CD4-positive, CD25-positive, alpha-beta regulatory T cell (primary cell): ENCODE measurements around the gene DNAJC18. TPM values are rescaled to one million over a fixed set of nuclear protein-coding genes. Genes with fewer than 3 reads are reported as not detected.

Experiments used
- ATAC-seq, 2 donors: fragments of 150-1000 bp; cut with Tn5 transposase; one replicate each; pipeline ENCODE4 v1.10.0; 2021; ENCODE audit warnings: low read depth in 2 of 2, moderate number of reproducible peaks in 2 of 2, moderate library complexity in 1 of 2
- DNase-seq, 3 donors: peaks; one replicate each; pipeline versions ENCODE4 v3.0.0 to v3.0.0-alpha.2; 2012 to 2022; ENCODE audit warnings: mixed read lengths in 1 of 3
- H3K27ac ChIP-seq: one replicate; pipeline ENCODE4 v1.7.0; 2013; ENCODE audit warnings: mild to moderate bottlenecking, low read length; ENCODE audit not compliant: insufficient read depth, poor library complexity, severe bottlenecking
- H3K27me3 ChIP-seq: one replicate; pipeline ENCODE4 v1.7.0; 2013; ENCODE audit warnings: low read length; ENCODE audit not compliant: control insufficient read depth, insufficient read depth
- H3K36me3 ChIP-seq: one replicate; pipeline ENCODE4 v1.7.0; 2013; ENCODE audit warnings: mild to moderate bottlenecking, low read length, moderate library complexity; ENCODE audit not compliant: control insufficient read depth, insufficient read depth
- H3K4me1 ChIP-seq: 2 replicates; pipeline ENCODE4 v1.7.0; 2013; ENCODE audit warnings: mild to moderate bottlenecking, low read length; ENCODE audit not compliant: insufficient read depth, control insufficient read depth, poor library complexity, severe bottlenecking
- H3K4me3 ChIP-seq: one replicate; pipeline ENCODE4 v1.7.0; 2013; ENCODE audit warnings: low read depth, mild to moderate bottlenecking, low read length, moderate library complexity
- H3K9me3 ChIP-seq, 2 experiments: 1 replicate in 1 of 2; 2 replicates in 1 of 2; pipeline ENCODE4 v1.7.0; 2013; ENCODE audit warnings: low read length in 2 of 2, mild to moderate bottlenecking in 1 of 2, moderate library complexity in 1 of 2; ENCODE audit not compliant: control insufficient read depth in 2 of 2
- H3K27ac Mint-ChIP-seq, 3 donors: one replicate each; pipeline ENCODE4 v1.8.0; 2020 to 2022; ENCODE audit warnings: mild to moderate bottlenecking in 3 of 3, mixed read lengths in 3 of 3, moderate library complexity in 2 of 3
- H3K27me3 Mint-ChIP-seq: one replicate; pipeline ENCODE4 v1.8.0; 2022; ENCODE audit warnings: mild to moderate bottlenecking, mixed read lengths
- H3K36me3 Mint-ChIP-seq: one replicate; pipeline ENCODE4 v1.8.0; 2020; ENCODE audit warnings: mixed read lengths
- H3K4me1 Mint-ChIP-seq, 4 donors: one replicate each; pipeline ENCODE4 v1.8.0; 2020 to 2022; ENCODE audit warnings: mixed read lengths in 4 of 4, mild to moderate bottlenecking in 1 of 4
- H3K4me3 Mint-ChIP-seq, 4 donors: one replicate each; pipeline ENCODE4 v1.8.0; 2020 to 2022; ENCODE audit warnings: mild to moderate bottlenecking in 4 of 4, mixed read lengths in 4 of 4, moderate library complexity in 3 of 4
- H3K9me3 Mint-ChIP-seq, 7 donors: one replicate each; pipeline ENCODE4 v1.8.0; 2020 to 2022; ENCODE audit warnings: mixed read lengths in 7 of 7, mild to moderate bottlenecking in 3 of 7, moderate library complexity in 2 of 7
- polyA plus RNA-seq, 4 donors: library from polyadenylated mRNA; unstranded; fragments of 300-500 nt; fragmentation: Illumina TruSeq; gene quantifications; one replicate each; pipeline ENCODE4 v1.2.3, GENCODE V29; 2021
- total RNA-seq: library from RNA; stranded (reverse); gene quantifications from one replicate; pipeline ENCODE4 v1.2.3, GENCODE V29; 2022

The DNAJC18 gene
- total and polyA plus RNA-seq, 5 donors from 2014 or later: 4.0 to 9.0 (median 5.6) TPM

DNA sequence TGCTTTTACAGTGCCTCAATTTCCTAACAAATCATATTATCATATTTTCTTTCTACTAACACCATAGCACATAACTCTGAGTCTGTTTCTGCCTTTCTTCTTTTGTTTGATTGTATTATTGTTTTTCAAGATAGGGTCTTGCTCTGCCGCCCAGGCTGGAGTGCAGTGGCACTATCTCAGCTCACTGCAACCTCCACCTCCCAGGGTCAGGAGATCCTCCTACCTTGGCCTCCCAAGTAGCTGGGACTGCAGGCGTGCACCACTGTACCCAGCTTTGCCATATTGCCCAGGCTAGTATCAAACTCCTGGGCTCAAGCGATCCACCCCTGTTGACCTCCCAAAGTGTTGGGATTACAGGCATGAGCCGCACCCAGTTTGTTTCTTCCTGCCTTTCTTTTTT lies 78.9 kb downstream of the DNAJC18 start:
- DNase-seq: no peak
- H3K27ac ChIP-seq: no peak overlapping the region
- ATAC-seq: no peak
- Mint-ChIP-seq H3K4me1 (peaks cover 21 to 46% (median 36%) of the 10 kb centered on the region in 4 donors), H3K9me3 (no peaks in the 10 kb centered on the region), H3K27ac (peak overlapping the region in 1 of 3 donors; percentile 60), H3K27me3 (no peaks in the 10 kb centered on the region), H3K36me3 (peaks cover 35% of the 10 kb centered on the region), H3K4me3 (no peak overlapping the region)
- peaks cover 3% of the 10 kb centered on the region for H3K4me1 ChIP-seq
- H3K4me3 ChIP-seq: no peak overlapping the region
- peaks cover 22% of the 10 kb centered on the region for H3K36me3 ChIP-seq
- no peaks in the 10 kb centered on the region for H3K9me3 ChIP-seq
- H3K27me3 ChIP-seq: no peaks in the 10 kb centered on the region

Other genes with a start within 250 kb of the DNAJC18 start
- 12.3 TPM for gene SIL1, start 241.2 kb downstream of the DNAJC18 start, total RNA-seq
- 10 to 100 TPM in 3 of 4 donors, 1 to 10 TPM in 1; 9.8 to 12.3 (median 11.0) TPM for gene SIL1, start 241.2 kb downstream of the DNAJC18 start, polyA plus RNA-seq
- 391 TPM for gene MATR3, start 145.8 kb downstream of the DNAJC18 start, total RNA-seq
- gene MATR3, start 145.8 kb downstream of the DNAJC18 start, polyA plus RNA-seq: 100 to 1,000 TPM; 327 to 383 (median 361) TPM
- gene PAIP2, start 97.7 kb downstream of the DNAJC18 start, total RNA-seq: 126 TPM
- gene PAIP2, start 97.7 kb downstream of the DNAJC18 start, polyA plus RNA-seq: 100 to 1,000 TPM; 335 to 426 (median 357) TPM
- not detected for gene SLC23A1, start 56.2 kb downstream of the DNAJC18 start, total RNA-seq
- gene SLC23A1, start 56.2 kb downstream of the DNAJC18 start, polyA plus RNA-seq: under 1 TPM in 2 of 4 donors, not detected in 2; 0.09 to 0.13 TPM
- 2.2 TPM for gene MZB1, start 49.6 kb downstream of the DNAJC18 start, total RNA-seq
- 1 to 10 TPM in 2 of 4 donors, under 1 TPM in 2; 0.39 to 1.7 (median 1.0) TPM for gene MZB1, start 49.6 kb downstream of the DNAJC18 start, polyA plus RNA-seq
- 1.2 TPM for gene PROB1, start 44.4 kb downstream of the DNAJC18 start, total RNA-seq
- under 1 TPM; 0.25 to 0.86 (median 0.59) TPM for gene PROB1, start 44.4 kb downstream of the DNAJC18 start, polyA plus RNA-seq
- gene SPATA24, start 35.4 kb downstream of the DNAJC18 start, total RNA-seq: 4.4 TPM
- 1 to 10 TPM; 5.5 to 6.8 (median 6.1) TPM for gene SPATA24, start 35.4 kb downstream of the DNAJC18 start, polyA plus RNA-seq
- gene ECSCR, start 23.2 kb upstream of the DNAJC18 start, total RNA-seq: 0.64 TPM
- gene ECSCR, start 23.2 kb upstream of the DNAJC18 start, polyA plus RNA-seq: 1 to 10 TPM in 1 of 4 donors, under 1 TPM in 2, not detected in 1; 0.23 to 1.6 (median 0.92) TPM
- gene SMIM33, start 31.5 kb upstream of the DNAJC18 start, total RNA-seq: 0.54 TPM
- 1 to 10 TPM in 1 of 4 donors, under 1 TPM in 3; 0.08 to 1.9 (median 0.73) TPM for gene SMIM33, start 31.5 kb upstream of the DNAJC18 start, polyA plus RNA-seq
- gene STING1, start 43.2 kb upstream of the DNAJC18 start, total RNA-seq: 295 TPM
- 100 to 1,000 TPM; 131 to 177 (median 158) TPM for gene STING1, start 43.2 kb upstream of the DNAJC18 start, polyA plus RNA-seq
- gene UBE2D2, start 121.8 kb upstream of the DNAJC18 start, total RNA-seq: 181 TPM
- gene UBE2D2, start 121.8 kb upstream of the DNAJC18 start, polyA plus RNA-seq: 100 to 1,000 TPM; 330 to 376 (median 350) TPM
- gene CXXC5, start 208.8 kb upstream of the DNAJC18 start, total RNA-seq: 4.6 TPM
- gene CXXC5, start 208.8 kb upstream of the DNAJC18 start, polyA plus RNA-seq: 10 to 100 TPM in 1 of 4 donors, 1 to 10 TPM in 3; 7.2 to 12.7 (median 8.4) TPM